Omental fat pad (tissue), 4 donors: ENCODE data around the gene C14orf93. TPM values are rescaled to one million over a fixed set of nuclear protein-coding genes. Genes with fewer than 3 reads are reported as not detected.

ENCODE experiments used
- ATAC-seq: fragments of 150-250 bp; one replicate; pipeline ENCODE4 v1.9.1; 2016; ENCODE audit warnings: mild to moderate bottlenecking, moderate library complexity; ENCODE audit not compliant: low FRiP score
- DNase-seq: peaks from one replicate; pipeline ENCODE4 v3.0.0-alpha.2; 2019; ENCODE audit warnings: low spot score
- total RNA-seq, 4 donors: library from RNA; depleted of rRNA; stranded (reverse); fragments of >200 nt; gene quantifications; one replicate each; pipeline ENCODE4 v1.1.0, GENCODE V29; 2016
- TF ChIP-seq, protein P1 (sequence below), 3 donors: fragments of 450-650 bp; IDR thresholded peaks; one replicate each; pipeline ENCODE4 v1.5.1; 2016 to 2017; ENCODE audit warnings: antibody characterized with exemption in 3 of 3, mild to moderate bottlenecking in 3 of 3, moderate library complexity in 2 of 3

Gene C14orf93
- total RNA-seq, 4 donors from 2014 or later: 6.0 to 12.2 (median 8.4) TPM

DNA sequence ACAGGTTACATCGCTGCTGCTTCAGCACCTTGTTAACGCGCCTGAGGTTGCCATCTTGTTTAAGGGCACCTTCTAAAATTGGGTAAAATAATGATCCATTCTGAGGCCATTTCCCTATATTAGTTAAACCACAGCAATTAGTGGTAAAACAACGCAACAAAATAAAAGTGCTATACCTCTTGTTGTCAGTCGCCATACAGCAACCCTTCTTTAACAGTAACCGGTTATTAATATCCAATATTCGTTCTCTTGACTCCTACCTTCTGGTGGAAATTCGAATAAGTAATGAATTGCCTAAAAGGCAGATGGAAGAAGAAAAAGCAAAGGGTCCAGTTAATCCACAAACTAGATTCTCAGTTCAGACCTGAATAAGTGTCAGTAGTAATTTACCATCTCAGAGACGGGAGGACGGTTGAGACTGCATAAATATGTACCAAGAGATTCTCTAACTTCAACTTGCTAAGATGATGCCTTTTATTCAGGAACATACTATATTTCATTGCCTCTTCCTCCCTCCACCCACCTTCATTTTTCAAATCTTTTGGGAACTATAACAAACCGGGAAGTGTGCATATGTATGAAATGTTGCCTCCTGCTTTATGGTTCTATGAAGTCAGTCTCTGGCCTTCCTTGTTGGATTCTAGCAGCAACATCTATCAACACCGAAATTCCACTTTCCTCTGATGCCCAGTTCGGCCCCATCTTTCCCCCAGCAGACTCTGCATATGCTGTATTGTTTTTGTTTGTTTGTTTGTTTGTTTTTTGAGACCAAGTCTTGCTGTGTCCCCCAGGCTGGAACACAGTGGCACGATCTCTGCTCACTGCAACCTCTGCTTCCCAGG, 25.6 kb upstream of the C14orf93 start:
- ATAC-seq (no peak), DNase-seq (no peak)
- TF ChIP-seq, protein P1, sequence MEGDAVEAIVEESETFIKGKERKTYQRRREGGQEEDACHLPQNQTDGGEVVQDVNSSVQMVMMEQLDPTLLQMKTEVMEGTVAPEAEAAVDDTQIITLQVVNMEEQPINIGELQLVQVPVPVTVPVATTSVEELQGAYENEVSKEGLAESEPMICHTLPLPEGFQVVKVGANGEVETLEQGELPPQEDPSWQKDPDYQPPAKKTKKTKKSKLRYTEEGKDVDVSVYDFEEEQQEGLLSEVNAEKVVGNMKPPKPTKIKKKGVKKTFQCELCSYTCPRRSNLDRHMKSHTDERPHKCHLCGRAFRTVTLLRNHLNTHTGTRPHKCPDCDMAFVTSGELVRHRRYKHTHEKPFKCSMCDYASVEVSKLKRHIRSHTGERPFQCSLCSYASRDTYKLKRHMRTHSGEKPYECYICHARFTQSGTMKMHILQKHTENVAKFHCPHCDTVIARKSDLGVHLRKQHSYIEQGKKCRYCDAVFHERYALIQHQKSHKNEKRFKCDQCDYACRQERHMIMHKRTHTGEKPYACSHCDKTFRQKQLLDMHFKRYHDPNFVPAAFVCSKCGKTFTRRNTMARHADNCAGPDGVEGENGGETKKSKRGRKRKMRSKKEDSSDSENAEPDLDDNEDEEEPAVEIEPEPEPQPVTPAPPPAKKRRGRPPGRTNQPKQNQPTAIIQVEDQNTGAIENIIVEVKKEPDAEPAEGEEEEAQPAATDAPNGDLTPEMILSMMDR (IDR thresholded peaks at IDR 0.05): no peak

DNA sequence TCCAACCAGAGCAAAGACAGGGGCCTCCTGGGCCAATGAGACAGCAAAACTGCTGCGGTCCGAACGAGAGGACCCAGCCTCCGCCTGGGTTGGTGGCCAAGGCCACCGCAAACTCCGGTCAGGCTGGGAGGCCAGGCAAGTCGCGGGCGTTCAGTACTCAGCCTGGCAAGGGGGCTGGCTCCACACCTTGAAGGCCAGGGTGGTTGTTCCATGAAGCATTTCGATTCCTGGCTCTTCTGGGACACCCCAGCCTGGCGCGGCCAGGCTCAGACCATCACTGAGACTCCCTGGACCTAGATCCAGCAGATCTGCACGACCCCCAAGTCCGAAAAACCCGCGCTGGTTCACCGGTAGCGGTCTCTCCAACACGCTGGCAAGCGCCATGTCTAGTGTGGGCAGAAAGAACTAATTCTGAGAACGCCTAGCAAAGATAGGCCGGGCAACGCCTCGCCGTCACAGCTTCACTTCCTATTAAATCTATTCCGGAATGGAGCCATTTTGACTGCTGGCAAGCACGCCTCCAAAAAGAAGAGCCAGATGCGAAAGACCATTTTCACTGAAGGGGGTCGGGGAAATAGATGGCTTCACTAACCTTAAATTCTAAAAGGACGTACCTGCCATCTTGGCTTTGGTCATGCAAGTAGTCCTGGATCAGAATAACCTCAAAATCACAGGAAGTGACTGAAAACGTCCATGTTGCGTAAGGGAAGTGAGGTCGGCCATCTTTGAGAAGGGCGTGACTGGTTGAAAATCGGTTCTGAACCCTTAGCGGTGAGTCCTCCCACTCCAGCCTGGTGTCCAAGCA, 24.8 kb upstream of the C14orf93 start, which contains the start of gene PSMB5:
TSS of gene PSMB5 (minus strand) at position 403 of the 805 bp plus-strand sequence. CDS start at position 384, 19 bp downstream.
- ATAC-seq (peak; percentile 99), DNase-seq (peak; percentile 57)
- TF ChIP-seq, protein P1 (IDR thresholded peaks at IDR 0.05): no peak

DNA sequence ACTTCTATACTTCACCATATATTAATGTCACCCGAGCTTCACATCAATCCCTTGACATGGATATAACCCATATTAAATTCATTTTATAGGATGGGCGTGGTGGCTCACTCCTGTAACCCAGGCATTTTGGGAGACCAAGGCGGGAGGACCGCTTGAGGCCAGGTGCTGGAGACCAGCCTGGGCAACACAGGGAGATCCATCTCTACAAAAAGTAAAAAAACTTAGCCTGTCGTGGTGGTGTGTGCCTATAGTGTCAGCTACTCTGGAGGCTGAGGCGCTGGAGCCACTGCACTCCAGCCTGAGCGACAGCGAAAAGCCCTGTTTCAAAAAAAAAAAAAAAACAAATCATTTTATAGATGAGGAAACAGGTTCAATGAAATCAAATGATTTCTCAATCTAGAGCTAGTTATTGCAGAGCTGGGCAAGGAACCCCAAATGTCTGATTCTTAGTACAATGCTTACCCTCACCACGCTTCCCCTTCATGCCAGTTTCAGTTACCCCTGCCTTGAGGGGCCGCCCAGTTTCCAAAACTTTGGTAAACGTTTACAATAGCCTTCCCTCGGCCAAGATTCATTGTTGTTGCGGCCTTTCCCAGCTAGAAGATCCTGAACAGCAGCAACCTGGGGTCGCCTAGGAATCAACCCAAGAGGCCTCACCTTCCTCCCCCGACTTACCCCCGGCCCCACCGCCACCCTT, 24.0 kb upstream of the C14orf93 start:
- no peak for ATAC-seq

DNA sequence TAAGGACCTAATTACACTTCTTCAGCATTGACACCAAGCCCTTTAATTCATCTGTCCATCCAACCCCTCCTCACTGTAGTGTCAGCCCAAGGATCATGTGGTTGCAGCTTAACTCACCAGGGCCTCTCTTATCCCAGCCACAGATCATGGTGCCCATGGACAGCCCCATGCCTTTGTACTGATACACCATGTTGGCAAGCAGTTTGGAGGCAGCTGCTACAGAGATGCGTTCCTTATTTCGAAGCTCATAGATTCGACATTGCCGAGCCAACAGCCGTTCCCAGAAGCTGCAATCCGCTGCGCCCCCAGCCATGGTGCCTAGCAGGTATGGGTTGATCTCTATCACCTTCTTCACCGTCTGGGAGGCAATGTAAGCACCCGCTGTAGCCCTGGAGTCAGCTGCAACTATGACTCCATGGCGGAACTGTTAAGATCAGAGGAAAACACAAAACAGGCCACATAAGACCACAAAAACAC, 23.3 kb upstream of the C14orf93 start:
- TF ChIP-seq, protein P1 (IDR thresholded peaks at IDR 0.05): no peak
- ATAC-seq: no peak
- no peak for DNase-seq

More for the DNA sequence above, 24.0 kb upstream of the C14orf93 start:
- TF ChIP-seq, protein P1 (IDR thresholded peaks at IDR 0.05): no peak
- DNase-seq: no peak

DNA sequence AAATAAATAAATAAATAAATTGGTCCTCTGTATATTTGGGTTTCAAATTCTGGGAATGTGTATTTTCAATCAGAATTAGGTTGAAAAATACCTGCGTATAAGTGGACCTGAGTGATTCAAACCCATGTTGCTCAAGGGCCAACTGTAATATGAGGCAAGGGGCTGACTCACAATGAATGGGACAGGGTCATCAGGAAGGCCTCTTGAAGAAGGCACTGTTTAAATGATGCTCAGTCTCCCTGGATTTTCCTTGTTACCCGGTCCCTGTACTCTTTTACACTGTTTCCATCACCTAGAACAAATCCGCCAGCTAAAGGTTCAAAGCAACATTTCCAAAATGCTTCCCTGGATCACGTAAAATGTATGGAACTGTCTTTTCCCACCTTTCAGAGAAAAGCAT, 21.0 kb upstream of the C14orf93 start:
- DNase-seq: no peak
- ATAC-seq: no peak
- TF ChIP-seq, protein P1 (IDR thresholded peaks at IDR 0.05): no peak

DNA sequence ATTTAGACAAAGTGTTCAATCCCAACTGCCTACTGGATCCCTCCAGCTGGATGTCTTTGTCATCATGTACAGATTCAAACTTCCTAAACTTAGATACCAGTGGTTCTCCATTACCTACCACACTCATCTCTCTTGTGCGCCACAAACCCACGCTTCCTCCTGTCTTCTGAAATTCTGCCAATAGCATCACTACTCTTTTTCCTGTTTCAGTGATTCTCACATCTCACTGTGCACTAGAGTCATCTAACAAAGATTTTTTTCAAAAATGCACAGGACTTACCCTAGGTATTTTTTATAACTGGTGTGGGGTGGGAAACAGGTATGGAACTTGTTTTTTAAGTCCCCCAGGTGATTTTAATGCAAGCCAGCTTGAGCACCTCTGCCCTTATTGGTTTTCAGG, 18.9 kb upstream of the C14orf93 start:
- DNase-seq (no peak), ATAC-seq (no peak)
- TF ChIP-seq, protein P1 (IDR thresholded peaks at IDR 0.05): no peak
